Lung (tissue), 12 donors: ENCODE data around the gene SDR9C7. TPM values are rescaled to one million over a fixed set of nuclear protein-coding genes. Genes with fewer than 3 reads are reported as not detected.
"Not testable (repeated sequence)": the region's sequence is repeated elsewhere in the genome, so short reads cannot be mapped to it uniquely, and the experiment has no call there.

Experiments
- ATAC-seq: fragments of 200-7000 bp; cut with Tn5 transposase; one replicate; pipeline ENCODE4 v1.9.1; 2020; ENCODE audit warnings: moderate number of reproducible peaks; ENCODE audit not compliant: insufficient read depth, low FRiP score
- DNase-seq, 3 donors: peaks; one replicate each; pipeline ENCODE4 v3.0.0-alpha.2; 2013 to 2017
- H3K27ac ChIP-seq, 2 donors: one replicate each; pipeline ENCODE4 v1.5.1; 2013; ENCODE audit warnings: mild to moderate bottlenecking in 2 of 2, moderate library complexity in 2 of 2, control low read depth in 1 of 2, inconsistent platforms in 1 of 2, low read depth in 1 of 2, low read length in 1 of 2
- H3K27me3 ChIP-seq, 3 donors: one replicate each; pipeline ENCODE4 v1.5.1; 2013; ENCODE audit warnings: low read length in 2 of 3; ENCODE audit not compliant: control insufficient read depth in 3 of 3, insufficient read depth in 3 of 3
- H3K36me3 ChIP-seq, 4 donors: one replicate each; pipeline ENCODE4 v1.5.1; 2013; ENCODE audit warnings: low read length in 4 of 4, mild to moderate bottlenecking in 1 of 4, moderate library complexity in 1 of 4; ENCODE audit not compliant: control insufficient read depth in 4 of 4, insufficient read depth in 4 of 4
- H3K4me1 ChIP-seq, 5 donors: one replicate each; pipeline ENCODE4 v1.5.1; 2013; ENCODE audit warnings: low read length in 5 of 5, mild to moderate bottlenecking in 2 of 5, moderate library complexity in 1 of 5; ENCODE audit not compliant: control insufficient read depth in 5 of 5, insufficient read depth in 5 of 5
- H3K4me3 ChIP-seq: one replicate; pipeline ENCODE4 v1.5.1; 2013; ENCODE audit warnings: mild to moderate bottlenecking, control low read depth, moderate library complexity
- H3K9ac ChIP-seq, 2 donors: one replicate each; pipeline ENCODE4 v1.5.1; 2013; ENCODE audit warnings: low read length in 2 of 2, control low read depth in 1 of 2; ENCODE audit not compliant: insufficient read depth in 1 of 2
- H3K9me3 ChIP-seq, 4 donors: one replicate each; pipeline ENCODE4 v1.5.1; 2013; ENCODE audit warnings: low read length in 3 of 4, mild to moderate bottlenecking in 1 of 4, moderate library complexity in 1 of 4; ENCODE audit not compliant: control insufficient read depth in 4 of 4, insufficient read depth in 3 of 4
- WGBS, 2 donors: extraction: QIAGEN DNeasy Blood & Tissue Kit; methylation state at CpG; one replicate each; pipeline ENCODE4 v1.1.7; 2013; 5-methylcytosine and 5-hydroxymethylcytosine counted together
- polyA plus RNA-seq, 2 donors: library from polyadenylated mRNA; stranded (reverse); fragments of 200-250 nt; gene quantifications; one replicate each; pipeline ENCODE4 v1.2.1, GENCODE V29; 2013
- total RNA-seq, 2 donors: library from RNA; depleted of rRNA in 1 of 2; stranded (reverse); fragments of >200 nt in 1 of 2; gene quantifications; one replicate each; pipeline ENCODE4 v1.2.1, GENCODE V29; 2014 to 2021
- TF ChIP-seq, protein P1 (sequence below): IDR thresholded peaks from 2 replicates; pipeline ENCODE4 v1.5.1; 2012; ENCODE audit warnings: mild to moderate bottlenecking; ENCODE audit errors: control extremely low read depth, extremely low read depth
- donor health status: control.
- donor health status: control.
- donor health status: Bipolar disorder and iron deficiency.
- donor health status: healthy.
- donor health status: DM: yes; HTN: yes; CAD: no.

Gene SDR9C7
- total and polyA plus RNA-seq, 4 donors = not detected

DNA sequence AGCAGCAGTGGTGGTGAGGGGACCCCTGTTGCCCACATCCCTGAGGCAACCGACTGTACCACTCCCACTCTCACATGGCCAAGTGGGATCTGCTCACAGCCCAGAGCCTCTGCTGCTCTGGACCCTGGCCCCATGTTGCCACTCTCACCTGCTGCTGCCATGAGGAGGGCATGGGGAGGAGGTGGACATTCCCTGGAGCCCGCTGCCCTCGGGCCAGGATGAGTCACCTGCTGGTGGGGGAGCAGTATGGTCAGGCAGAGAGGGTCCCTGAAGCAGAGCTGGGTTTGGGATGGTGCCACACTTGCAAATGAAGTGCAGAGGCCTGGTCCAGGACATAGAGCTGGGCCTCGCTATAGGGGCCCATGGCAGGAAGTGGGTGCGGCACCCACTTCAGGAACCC lies 26.1 kb downstream of the SDR9C7 start:
- DNase-seq (no peak), ATAC-seq (no peak)
- 86 to 93% methylated on average over 5 of the region's 5 CpGs for WGBS, 2 donors
- Histone ChIP-seq H3K36me3 (no peaks in the 10 kb centered on the region), H3K27ac (no peak overlapping the region), H3K27me3 (no peaks in the 10 kb centered on the region), H3K4me3 (no peak overlapping the region), H3K9me3 (peaks cover 0 to 17% (median 5%) of the 10 kb centered on the region in 4 donors), H3K4me1 (no peaks in the 10 kb centered on the region), H3K9ac (no peak overlapping the region)
- TF ChIP-seq, protein P1, sequence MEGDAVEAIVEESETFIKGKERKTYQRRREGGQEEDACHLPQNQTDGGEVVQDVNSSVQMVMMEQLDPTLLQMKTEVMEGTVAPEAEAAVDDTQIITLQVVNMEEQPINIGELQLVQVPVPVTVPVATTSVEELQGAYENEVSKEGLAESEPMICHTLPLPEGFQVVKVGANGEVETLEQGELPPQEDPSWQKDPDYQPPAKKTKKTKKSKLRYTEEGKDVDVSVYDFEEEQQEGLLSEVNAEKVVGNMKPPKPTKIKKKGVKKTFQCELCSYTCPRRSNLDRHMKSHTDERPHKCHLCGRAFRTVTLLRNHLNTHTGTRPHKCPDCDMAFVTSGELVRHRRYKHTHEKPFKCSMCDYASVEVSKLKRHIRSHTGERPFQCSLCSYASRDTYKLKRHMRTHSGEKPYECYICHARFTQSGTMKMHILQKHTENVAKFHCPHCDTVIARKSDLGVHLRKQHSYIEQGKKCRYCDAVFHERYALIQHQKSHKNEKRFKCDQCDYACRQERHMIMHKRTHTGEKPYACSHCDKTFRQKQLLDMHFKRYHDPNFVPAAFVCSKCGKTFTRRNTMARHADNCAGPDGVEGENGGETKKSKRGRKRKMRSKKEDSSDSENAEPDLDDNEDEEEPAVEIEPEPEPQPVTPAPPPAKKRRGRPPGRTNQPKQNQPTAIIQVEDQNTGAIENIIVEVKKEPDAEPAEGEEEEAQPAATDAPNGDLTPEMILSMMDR = no peak

DNA sequence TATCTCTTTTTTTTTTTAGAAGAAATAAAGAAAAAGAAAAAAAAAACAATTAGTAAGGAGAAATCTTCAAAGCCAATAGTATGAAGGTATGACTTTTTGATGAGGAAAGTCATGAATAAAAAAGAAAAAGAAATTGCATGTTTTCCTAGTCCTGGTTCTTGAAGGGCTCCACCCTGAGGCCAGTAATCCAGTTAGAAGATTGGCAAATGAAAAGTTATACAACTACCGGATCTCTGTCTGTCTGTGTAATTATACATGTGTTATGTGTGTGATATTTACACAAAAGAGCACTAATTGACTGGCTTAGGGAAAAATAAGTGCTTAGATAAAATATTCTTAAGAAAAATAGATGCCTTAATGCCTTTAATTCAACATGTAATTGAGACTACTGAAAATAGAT lies 28.4 kb downstream of the SDR9C7 start:
- Histone ChIP-seq H3K4me1 (no peaks in the 10 kb centered on the region), H3K27ac (no peak overlapping the region), H3K9me3 (peaks cover 0 to 29% (median 8%) of the 10 kb centered on the region in 4 donors), H3K9ac (no peak overlapping the region), H3K36me3 (no peaks in the 10 kb centered on the region), H3K4me3 (no peak overlapping the region), H3K27me3 (no peaks in the 10 kb centered on the region)
- WGBS, 2 donors = 83 to 88% methylated on average over 1 of the region's 1 CpG
- DNase-seq = no peak
- TF ChIP-seq, protein P1 = no peak
- ATAC-seq = no peak

DNA sequence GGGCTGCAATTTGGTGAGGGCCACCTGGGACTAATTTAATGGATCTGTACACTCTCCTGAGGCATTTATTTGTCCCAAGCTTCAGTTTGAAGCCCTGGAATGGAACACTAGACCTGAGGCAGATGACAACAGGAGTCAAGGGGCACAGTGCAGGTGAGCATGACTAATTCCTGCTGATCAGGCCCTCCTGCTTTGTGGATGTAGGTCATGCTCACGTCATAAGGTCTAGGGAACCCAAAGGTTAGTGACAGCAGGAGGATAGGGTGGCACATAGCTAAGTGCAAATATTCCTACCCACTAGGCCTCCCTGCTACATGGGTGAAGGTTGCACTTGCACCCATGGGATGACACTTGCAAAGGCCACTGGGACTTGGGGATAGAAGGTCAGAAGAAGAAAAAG lies 30.8 kb downstream of the SDR9C7 start:
- Histone ChIP-seq H3K9ac (no peak overlapping the region), H3K27me3 (no peaks in the 10 kb centered on the region), H3K9me3 (peaks cover 0 to 29% (median 6%) of the 10 kb centered on the region in 4 donors), H3K4me3 (no peak overlapping the region), H3K4me1 (peaks cover 0 to 1% (median 0%) of the 10 kb centered on the region in 5 donors), H3K27ac (no peak overlapping the region), H3K36me3 (no peaks in the 10 kb centered on the region)
- ATAC-seq (no peak), DNase-seq (no peak)
- TF ChIP-seq, protein P1 = no peak
- WGBS, 2 donors = 60 to 67% methylated on average over 1 of the region's 1 CpG

DNA sequence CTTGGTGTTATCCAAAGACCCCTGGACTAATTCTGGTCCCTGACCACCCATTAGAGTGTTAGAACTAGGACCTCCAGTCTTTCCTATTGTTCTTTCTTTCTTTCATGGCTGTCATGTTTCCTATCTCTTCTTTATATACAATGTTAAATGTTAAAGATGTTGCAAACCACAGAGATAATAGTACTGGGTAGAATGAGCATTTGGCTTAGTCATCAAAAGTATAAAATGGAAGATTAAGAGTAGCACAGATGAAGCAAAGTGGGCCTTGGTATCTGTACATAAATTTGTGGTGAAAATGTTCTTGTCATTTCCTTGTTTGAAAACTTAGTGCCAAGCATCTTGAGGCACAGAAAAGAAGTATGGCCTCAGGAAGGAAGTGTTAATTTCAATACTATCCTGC lies 32.9 kb downstream of the SDR9C7 start:
- H3K9me3 ChIP-seq = peaks cover 0 to 29% (median 6%) of the 10 kb centered on the region in 4 donors
- not testable (repeated sequence) for H3K27ac ChIP-seq

More for the DNA sequence above, 32.9 kb downstream of the SDR9C7 start:
- H3K9ac ChIP-seq, H3K4me1 ChIP-seq, ATAC-seq, H3K27me3 ChIP-seq, H3K36me3 ChIP-seq, DNase-seq, H3K4me3 ChIP-seq: not testable (repeated sequence)
